Thyroid gland (tissue), 4 donors: ENCODE data around the gene FLCN. TPM values are rescaled to one million over a fixed set of nuclear protein-coding genes. Genes with fewer than 3 reads are reported as not detected.

ENCODE experiments used
- DNase-seq, 2 donors: peaks; one replicate each; pipeline ENCODE4 v3.0.0-alpha.2; 2019
- H3K27ac ChIP-seq, 3 donors: fragments of 200-600 bp; sonication (generic); 1 replicate in 2 of 3; 2 replicates in 1 of 3; pipeline ENCODE4 v1.5.1; 2016 to 2019; ENCODE audit warnings: mild to moderate bottlenecking in 1 of 3, moderate library complexity in 1 of 3
- H3K27me3 ChIP-seq: fragments of 200-600 bp; sonication (generic); one replicate; pipeline ENCODE4 v1.5.1; 2019
- H3K36me3 ChIP-seq, 2 donors: fragments of 200-600 bp; sonication (generic); one replicate each; pipeline ENCODE4 v1.5.1; 2016 to 2019
- H3K4me1 ChIP-seq, 2 donors: fragments of 200-600 bp; sonication (generic); one replicate each; pipeline ENCODE4 v1.5.1; 2017 to 2019
- H3K4me3 ChIP-seq, 3 donors: fragments of 200-600 bp; sonication (generic); replicated peaks in 1 of 3; 1 replicate in 2 of 3; 2 replicates in 1 of 3; pipeline ENCODE4 v1.5.1; 2016; ENCODE audit warnings: mild to moderate bottlenecking in 1 of 3
- H3K9me3 ChIP-seq: fragments of 200-600 bp; sonication (generic); one replicate; pipeline ENCODE4 v1.5.1; 2017
- POLR2A ChIP-seq, 2 donors: fragments of 450-650 bp; IDR thresholded peaks; one replicate each; pipeline ENCODE4 v1.6.1; 2017; ENCODE audit warnings: antibody characterized with exemption in 2 of 2, mild to moderate bottlenecking in 2 of 2, moderate library complexity in 1 of 2
- WGBS, 2 donors: methylation state at CpG; one replicate each; pipeline ENCODE4 v1.1.5; 2017; 5-methylcytosine and 5-hydroxymethylcytosine counted together
- intact Hi-C: fragments of 100-400 bp; cut with DNase I; formaldehyde crosslinking; loops from one replicate; pipeline ENCODE4 v1.15.1; 2023
- total RNA-seq, 4 donors: library from RNA; depleted of rRNA; stranded (reverse); fragments of >200 nt; gene quantifications; one replicate each; pipeline ENCODE4 v1.2.3, GENCODE V29; 2016
- TF ChIP-seq, protein P1 (sequence below), 6 experiments: fragments of 200-600 bp in 3 of 6; fragments of 450-650 bp in 3 of 6; sonication (generic) in 3 of 6; IDR thresholded peaks; one replicate each; pipeline ENCODE4 v1.5.1; 2016 to 2019; ENCODE audit warnings: antibody characterized with exemption in 6 of 6, mild to moderate bottlenecking in 2 of 6, inconsistent platforms in 1 of 6, moderate library complexity in 1 of 6

Gene FLCN
- total RNA-seq, 4 donors from 2014 or later: 61.5 to 79.7 (median 68.2) TPM

- H3K27ac ChIP-seq: no peak overlapping the region
- 87 to 88% methylated on average over 4 of the region's 4 CpGs for WGBS, 2 donors
- no peak for TF ChIP-seq POLR2A (IDR thresholded peaks at IDR 0.05)
- TF ChIP-seq, protein P1, sequence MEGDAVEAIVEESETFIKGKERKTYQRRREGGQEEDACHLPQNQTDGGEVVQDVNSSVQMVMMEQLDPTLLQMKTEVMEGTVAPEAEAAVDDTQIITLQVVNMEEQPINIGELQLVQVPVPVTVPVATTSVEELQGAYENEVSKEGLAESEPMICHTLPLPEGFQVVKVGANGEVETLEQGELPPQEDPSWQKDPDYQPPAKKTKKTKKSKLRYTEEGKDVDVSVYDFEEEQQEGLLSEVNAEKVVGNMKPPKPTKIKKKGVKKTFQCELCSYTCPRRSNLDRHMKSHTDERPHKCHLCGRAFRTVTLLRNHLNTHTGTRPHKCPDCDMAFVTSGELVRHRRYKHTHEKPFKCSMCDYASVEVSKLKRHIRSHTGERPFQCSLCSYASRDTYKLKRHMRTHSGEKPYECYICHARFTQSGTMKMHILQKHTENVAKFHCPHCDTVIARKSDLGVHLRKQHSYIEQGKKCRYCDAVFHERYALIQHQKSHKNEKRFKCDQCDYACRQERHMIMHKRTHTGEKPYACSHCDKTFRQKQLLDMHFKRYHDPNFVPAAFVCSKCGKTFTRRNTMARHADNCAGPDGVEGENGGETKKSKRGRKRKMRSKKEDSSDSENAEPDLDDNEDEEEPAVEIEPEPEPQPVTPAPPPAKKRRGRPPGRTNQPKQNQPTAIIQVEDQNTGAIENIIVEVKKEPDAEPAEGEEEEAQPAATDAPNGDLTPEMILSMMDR (IDR thresholded peaks at IDR 0.05): no peak
- no peak for DNase-seq
- peaks cover 55 to 61% of the 10 kb centered on the region in 2 donors for H3K36me3 ChIP-seq
- peaks cover 14 to 22% of the 10 kb centered on the region in 2 donors for H3K4me1 ChIP-seq
- H3K4me3 ChIP-seq: no peak overlapping the region
- H3K9me3 ChIP-seq: no peaks in the 10 kb centered on the region
- intact Hi-C loops: no loop called here
- H3K27me3 ChIP-seq: no peaks in the 10 kb centered on the region
Observed at GRCh38 chr17:17169396-17169795, 67.6 kb downstream of the FLCN start.

- no peak overlapping the region for H3K4me3 ChIP-seq
- H3K4me1 ChIP-seq: peaks cover 14 to 22% of the 10 kb centered on the region in 2 donors
- H3K27me3 ChIP-seq: no peaks in the 10 kb centered on the region
- DNase-seq: no peak
- H3K36me3 ChIP-seq: peaks cover 51 to 61% of the 10 kb centered on the region in 2 donors
- WGBS, 2 donors: 94 to 100% methylated on average over 2 to 5 of the region's 5 CpGs
- TF ChIP-seq POLR2A (IDR thresholded peaks at IDR 0.05): no peak
- TF ChIP-seq, protein P1 (IDR thresholded peaks at IDR 0.05): no peak
- H3K9me3 ChIP-seq: no peaks in the 10 kb centered on the region
- H3K27ac ChIP-seq: no peak overlapping the region
- intact Hi-C loops: no loop called here
Observed at GRCh38 chr17:17168401-17168800, 68.6 kb downstream of the FLCN start.

GRCh38 chr17:17167986-17168385 is 69.0 kb downstream of the FLCN start:
- intact Hi-C loops: no loop called here
- Histone ChIP-seq H3K9me3 (no peaks in the 10 kb centered on the region), H3K4me1 (peaks cover 14 to 22% of the 10 kb centered on the region in 2 donors), H3K4me3 (no peak overlapping the region), H3K27ac (no peak overlapping the region), H3K27me3 (no peaks in the 10 kb centered on the region), H3K36me3 (peaks cover 49 to 61% of the 10 kb centered on the region in 2 donors)
- 92 to 94% methylated on average over 8 to 9 of the region's 10 CpGs for WGBS, 2 donors
- DNase-seq: no peak
- no peak for TF ChIP-seq POLR2A (IDR thresholded peaks at IDR 0.05)
- TF ChIP-seq, protein P1 (IDR thresholded peaks at IDR 0.05): no peak

- Histone ChIP-seq H3K4me1 (peaks cover 14 to 18% of the 10 kb centered on the region in 2 donors), H3K36me3 (peaks cover 49 to 59% of the 10 kb centered on the region in 2 donors), H3K27ac (no peak overlapping the region), H3K9me3 (no peaks in the 10 kb centered on the region), H3K27me3 (no peaks in the 10 kb centered on the region), H3K4me3 (no peak overlapping the region)
- intact Hi-C loops: no loop called here
- 89 to 95% methylated on average over 6 to 10 of the region's 10 CpGs for WGBS, 2 donors
- no peak for DNase-seq
- TF ChIP-seq, protein P1 (IDR thresholded peaks at IDR 0.05): no peak
Observed at GRCh38 chr17:17167356-17167755, 69.6 kb downstream of the FLCN start.

- DNase-seq: no peak
- H3K9me3 ChIP-seq: no peaks in the 10 kb centered on the region
- H3K4me1 ChIP-seq: peaks cover 11 to 14% of the 10 kb centered on the region in 2 donors
- intact Hi-C loops: no loop called here
- no peaks in the 10 kb centered on the region for H3K27me3 ChIP-seq
- peaks cover 51 to 61% of the 10 kb centered on the region in 2 donors for H3K36me3 ChIP-seq
- H3K4me3 ChIP-seq: no peak overlapping the region
- 98% methylated on average over 6 of the region's 8 CpGs; no CpG with 5 or more reads in 1 of the 2 donors for WGBS, 2 donors
- H3K27ac ChIP-seq: no peak overlapping the region
- TF ChIP-seq, protein P1 (IDR thresholded peaks at IDR 0.05): no peak
- TF ChIP-seq POLR2A (IDR thresholded peaks at IDR 0.05): no peak
Observed at GRCh38 chr17:17166446-17166845, 70.5 kb downstream of the FLCN start.
